Ovary (tissue), 9 donors: Measurements from ENCODE around the gene ZNF678. TPM values are rescaled to one million over a fixed set of nuclear protein-coding genes. Genes with fewer than 3 reads are reported as not detected.
A peak's percentile ranks its signal among the peaks of the same experiment; 100 is the strongest.

Experiments
- DNase-seq, 5 donors: peaks; one replicate each; pipeline ENCODE4 v3.0.0-alpha.2; 2019 to 2020
- H3K27ac ChIP-seq, 2 donors: fragments of 200-600 bp; one replicate each; pipeline versions ENCODE4 v1.5.1 to v1.8.0; 2019 to 2022
- H3K27me3 ChIP-seq: fragments of 200-600 bp; one replicate; pipeline ENCODE4 v1.8.0; 2022
- H3K36me3 ChIP-seq: fragments of 200-600 bp; sonication (generic); one replicate; pipeline ENCODE4 v1.5.1; 2019
- H3K4me1 ChIP-seq: one replicate; pipeline ENCODE4 v1.8.1; 2013; ENCODE audit warnings: mild to moderate bottlenecking, moderate library complexity; ENCODE audit not compliant: insufficient read depth
- H3K4me3 ChIP-seq: fragments of 200-600 bp; sonication (generic); one replicate; pipeline ENCODE4 v1.5.1; 2017
- H3K9me3 ChIP-seq, 2 donors: fragments of 200-600 bp in 1 of 2; sonication (generic) in 1 of 2; one replicate each; pipeline versions ENCODE4 v1.5.1 to v1.8.1; 2013 to 2019; ENCODE audit warnings: mild to moderate bottlenecking in 1 of 2, moderate library complexity in 1 of 2
- EP300 ChIP-seq: sonication (generic); formaldehyde crosslinking; IDR thresholded peaks from one replicate; pipeline ENCODE4 v1.6.1; 2017; ENCODE audit warnings: antibody characterized with exemption
- POLR2A ChIP-seq: fragments of 450-650 bp; IDR thresholded peaks from one replicate; pipeline ENCODE4 v1.6.1; 2017; ENCODE audit warnings: antibody characterized with exemption, mild to moderate bottlenecking, moderate library complexity
- WGBS, 3 donors: extraction: QIAGEN DNeasy Blood & Tissue Kit in 1 of 3; methylation state at CpG; one replicate each; pipeline versions ENCODE4 v1.1.5 to v1.1.7; 2013 to 2017; 5-methylcytosine and 5-hydroxymethylcytosine counted together
- intact Hi-C, 4 donors: fragments of 100-400 bp; cut with DNase I; formaldehyde crosslinking; loops; one replicate each; pipeline versions ENCODE4 v1.11.0 to v1.15.1; 2022 to 2023
- polyA plus RNA-seq, 2 donors: library from polyadenylated mRNA; stranded (reverse); fragments of 200-250 nt in 1 of 2; fragments of 350-450 nt in 1 of 2; fragmentation: Illumina TruSeq in 1 of 2; extraction: RNeasy Lipid Tissue Mini Kit (QIAGEN cat#74804) in 1 of 2; gene quantifications; one replicate each; pipeline ENCODE4 v1.2.3, GENCODE V29; 2013 to 2014
- total RNA-seq, 7 donors: library from RNA; depleted of rRNA in 2 of 7; stranded (reverse); fragments of >200 nt in 2 of 7; fragmentation: NEBNext Ultra II Directional in 3 of 7; extraction: Animal tissue kit (Norgen Biotek cat#: 25700) in 3 of 7; gene quantifications; one replicate each; pipeline versions ENCODE4 v1.1.0 to v1.2.4, GENCODE V29; 2016 to 2023
- TF ChIP-seq, protein P1 (sequence below), 3 donors: fragments of 450-650 bp in 2 of 3; fragments of 200-600 bp in 1 of 3; IDR thresholded peaks; one replicate each; pipeline versions ENCODE4 v1.5.1 to v1.8.0; 2016 to 2022; ENCODE audit warnings: antibody characterized with exemption in 3 of 3, mild to moderate bottlenecking in 1 of 3
- donor health status: DM: no; HTN: no; CAD: no; lungs with moderate emphysema.
- donor health status: DM: no; HTN: no; CAD: no.
- donor health status: Bipolar disorder and iron deficiency.
- donor health status: DM: yes; HTN: yes; CAD: no.
- donor health status: DM: no; HTN: no; CAD: no.
- donor health status: DM: yes; HTN: yes; CAD: no.

ZNF678 gene
- total and polyA plus RNA-seq, 9 donors: 2.5 to 12.0 (median 8.2) TPM

DNA sequence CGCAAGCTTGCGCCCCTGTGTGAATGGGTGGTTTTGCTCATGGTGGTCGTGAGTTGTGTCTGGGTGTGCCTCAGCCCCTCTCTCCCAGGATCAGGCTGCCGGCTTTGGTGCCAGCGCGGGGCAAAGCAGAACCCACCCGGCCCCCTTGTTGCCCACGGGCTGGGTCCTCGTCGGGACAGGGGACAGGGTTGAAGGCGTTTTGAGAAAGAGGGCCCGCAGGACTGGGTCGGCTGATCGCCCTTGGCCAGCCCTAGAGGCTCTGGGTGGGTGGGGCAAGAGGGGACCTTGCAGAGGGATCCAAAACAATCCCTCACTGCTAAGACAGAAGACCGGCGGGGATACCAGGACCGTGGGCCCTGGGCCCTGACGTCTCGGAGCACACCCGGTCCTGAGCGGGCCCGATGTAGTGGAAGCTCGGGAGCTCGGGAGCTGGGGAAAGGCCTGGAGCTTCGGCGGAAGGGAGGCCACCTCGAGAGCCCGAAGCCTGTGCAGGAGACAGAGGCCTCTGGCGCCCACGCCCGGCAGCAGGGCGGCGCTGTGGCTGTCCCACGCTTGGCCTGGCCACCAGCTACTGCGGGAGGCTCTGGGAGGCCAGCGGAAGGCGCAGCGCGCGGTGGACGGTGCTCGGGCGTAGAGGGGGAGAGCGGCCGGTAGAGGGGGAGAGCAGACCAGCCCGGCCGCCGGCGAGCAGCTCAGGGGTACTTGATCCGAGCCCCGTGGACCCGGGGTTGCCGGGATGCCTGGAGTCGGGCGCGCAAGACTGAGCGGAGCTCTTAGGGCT, 2.8 kb upstream of the ZNF678 start:
- H3K4me1 ChIP-seq: peaks cover 3% of the 10 kb centered on the region
- no peaks in the 10 kb centered on the region for H3K36me3 ChIP-seq
- TF ChIP-seq POLR2A: no peak
- TF ChIP-seq, protein P1, sequence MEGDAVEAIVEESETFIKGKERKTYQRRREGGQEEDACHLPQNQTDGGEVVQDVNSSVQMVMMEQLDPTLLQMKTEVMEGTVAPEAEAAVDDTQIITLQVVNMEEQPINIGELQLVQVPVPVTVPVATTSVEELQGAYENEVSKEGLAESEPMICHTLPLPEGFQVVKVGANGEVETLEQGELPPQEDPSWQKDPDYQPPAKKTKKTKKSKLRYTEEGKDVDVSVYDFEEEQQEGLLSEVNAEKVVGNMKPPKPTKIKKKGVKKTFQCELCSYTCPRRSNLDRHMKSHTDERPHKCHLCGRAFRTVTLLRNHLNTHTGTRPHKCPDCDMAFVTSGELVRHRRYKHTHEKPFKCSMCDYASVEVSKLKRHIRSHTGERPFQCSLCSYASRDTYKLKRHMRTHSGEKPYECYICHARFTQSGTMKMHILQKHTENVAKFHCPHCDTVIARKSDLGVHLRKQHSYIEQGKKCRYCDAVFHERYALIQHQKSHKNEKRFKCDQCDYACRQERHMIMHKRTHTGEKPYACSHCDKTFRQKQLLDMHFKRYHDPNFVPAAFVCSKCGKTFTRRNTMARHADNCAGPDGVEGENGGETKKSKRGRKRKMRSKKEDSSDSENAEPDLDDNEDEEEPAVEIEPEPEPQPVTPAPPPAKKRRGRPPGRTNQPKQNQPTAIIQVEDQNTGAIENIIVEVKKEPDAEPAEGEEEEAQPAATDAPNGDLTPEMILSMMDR (IDR thresholded peaks at IDR 0.05): no peak
- TF ChIP-seq EP300: no peak
- no peaks in the 10 kb centered on the region for H3K27me3 ChIP-seq
- 22 to 29% (median 26%) methylated on average over 48 to 57 of the region's 57 CpGs for WGBS, 3 donors
- no peak overlapping the region for H3K4me3 ChIP-seq
- no peak overlapping the region for H3K27ac ChIP-seq
- H3K9me3 ChIP-seq: no peaks in the 10 kb centered on the region
- peak in 1 of 5 donors; percentile 20 for DNase-seq
- intact Hi-C loops: loop anchor here in 1 of 4 donors (5.0 kb wide), 1 partner anchor 598 kb away; no protein-coding TSS in a partner anchor

DNA sequence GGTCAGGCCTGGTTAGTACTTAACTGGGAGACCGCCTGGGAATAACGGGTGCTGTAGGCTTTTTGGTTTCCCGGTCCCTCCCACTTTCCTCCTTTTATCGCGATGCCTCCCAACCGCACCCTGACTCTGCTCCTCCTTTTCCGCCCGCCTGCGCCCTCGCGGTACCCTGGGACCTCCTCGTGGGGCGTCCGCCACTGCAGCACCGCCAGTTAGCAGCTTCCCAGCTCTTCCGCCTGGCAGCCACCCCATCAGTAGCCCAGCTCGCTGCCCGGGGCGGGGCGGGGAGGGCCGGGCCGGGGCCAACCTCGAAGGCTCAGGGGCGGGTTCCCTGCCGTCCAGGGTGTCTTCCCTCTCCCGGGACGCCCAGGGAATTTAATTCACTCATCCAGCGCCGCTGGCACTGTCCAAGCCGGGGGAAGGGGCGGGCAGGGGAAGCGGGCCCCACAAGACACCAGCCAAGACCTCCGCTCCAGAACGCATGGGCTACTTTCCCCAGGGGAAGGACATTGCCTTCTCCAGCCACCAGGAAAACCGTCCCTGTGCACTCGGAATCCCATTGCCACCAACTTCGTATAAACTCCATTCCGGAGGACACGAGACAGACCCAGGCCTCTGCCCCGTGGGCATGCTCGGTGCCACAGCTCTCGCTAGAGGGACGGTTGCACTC, 2.0 kb upstream of the ZNF678 start:
- DNase-seq: peak in 1 of 5 donors; percentile 15
- no peaks in the 10 kb centered on the region for H3K9me3 ChIP-seq
- intact Hi-C loops: loop anchor here in 1 of 4 donors (5.0 kb wide), 1 partner anchor 599 kb away; no protein-coding TSS in a partner anchor
- TF ChIP-seq EP300 (no peak), POLR2A (no peak)
- TF ChIP-seq, protein P1 (IDR thresholded peaks at IDR 0.05): no peak
- H3K4me1 ChIP-seq: peaks cover 3% of the 10 kb centered on the region
- H3K27ac ChIP-seq: no peak overlapping the region
- no peak overlapping the region for H3K4me3 ChIP-seq
- H3K36me3 ChIP-seq: no peaks in the 10 kb centered on the region
- no peaks in the 10 kb centered on the region for H3K27me3 ChIP-seq
- 45 to 54% (median 49%) methylated on average over 34 to 43 of the region's 43 CpGs for WGBS, 3 donors

DNA sequence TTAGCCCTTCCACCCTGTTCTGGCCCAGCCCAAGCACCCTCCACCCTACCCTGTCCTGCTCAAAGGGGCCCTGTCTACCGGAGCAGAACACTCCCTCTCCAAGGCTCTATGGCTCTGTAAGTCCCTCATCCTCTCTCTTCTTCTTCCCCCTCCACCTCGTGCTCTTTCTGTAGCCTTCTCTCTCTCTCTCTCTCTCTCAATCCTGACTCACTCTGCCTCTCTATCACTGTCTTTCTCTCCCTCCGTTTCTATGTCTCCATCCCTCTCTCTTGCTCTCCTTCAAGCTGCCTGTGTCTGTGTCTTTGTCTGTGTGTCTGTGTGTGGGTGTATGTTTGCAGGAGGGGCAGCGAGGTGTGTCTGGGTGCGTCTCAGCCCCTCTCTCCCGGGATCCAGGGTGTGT, 1.3 kb upstream of the ZNF678 start:
- DNase-seq: no peak
- Histone ChIP-seq H3K36me3 (no peaks in the 10 kb centered on the region), H3K27me3 (no peaks in the 10 kb centered on the region), H3K9me3 (no peaks in the 10 kb centered on the region), H3K4me3 (no peak overlapping the region), H3K27ac (no peak overlapping the region), H3K4me1 (peaks cover 3% of the 10 kb centered on the region)
- TF ChIP-seq POLR2A (no peak), EP300 (no peak)
- TF ChIP-seq, protein P1 (IDR thresholded peaks at IDR 0.05): no peak
- 79 to 85% (median 80%) methylated on average over 6 of the region's 6 CpGs for WGBS, 3 donors
- intact Hi-C loops: loop anchor here in 1 of 4 donors (5.0 kb wide), 1 partner anchor 600 kb away; no protein-coding TSS in a partner anchor

DNA sequence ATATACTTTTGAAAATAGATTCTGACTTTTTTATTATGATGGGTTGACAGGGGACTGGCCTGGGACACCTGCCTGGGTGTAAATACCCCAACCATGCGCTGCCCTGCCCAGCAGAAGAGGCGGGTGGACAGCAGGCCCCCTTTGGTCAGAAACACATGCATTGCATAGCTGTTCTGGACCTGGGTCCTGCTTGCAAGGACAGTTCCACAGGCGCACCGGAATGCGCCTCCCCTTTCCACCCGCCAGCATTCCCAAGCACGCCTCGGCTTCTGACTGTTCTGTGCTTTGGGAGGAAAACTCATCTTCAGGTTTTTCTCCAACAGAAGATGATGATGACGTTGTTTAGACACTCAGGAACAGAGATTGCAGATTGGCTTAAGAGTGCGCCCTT, 428 bp upstream of the ZNF678 start:
- Histone ChIP-seq H3K27ac (no peak overlapping the region), H3K27me3 (no peaks in the 10 kb centered on the region), H3K4me1 (peaks cover 3% of the 10 kb centered on the region), H3K9me3 (no peaks in the 10 kb centered on the region), H3K36me3 (no peaks in the 10 kb centered on the region), H3K4me3 (no peak overlapping the region)
- intact Hi-C loops: loop anchor here in 1 of 4 donors (5.0 kb wide), 1 partner anchor 601 kb away; no protein-coding TSS in a partner anchor
- TF ChIP-seq POLR2A: no peak
- TF ChIP-seq, protein P1 (IDR thresholded peaks at IDR 0.05): no peak
- TF ChIP-seq EP300: no peak
- 84 to 91% (median 85%) methylated on average over 10 of the region's 10 CpGs for WGBS, 3 donors
- DNase-seq: peak in 1 of 5 donors; percentile 20
